OCI-LY3 (cell line): Measurements from ENCODE around the gene JMJD8.

Experiments used
- EZH2phosphoT487 ChIP-seq: fragments of 200-600 bp; shearing (Covaris generic); IDR thresholded peaks from 2 replicates; pipeline ENCODE4 v1.6.1; 2018; ENCODE audit warnings: antibody characterized with exemption, mixed run types, low read depth
- TF ChIP-seq, protein P1 (sequence below): fragments of 200-600, 300-600 bp; sonication (generic); IDR thresholded peaks from 2 replicates; pipeline ENCODE4 v1.5.1; 2014; ENCODE audit warnings: antibody characterized with exemption, low read length, low read depth

DNA sequence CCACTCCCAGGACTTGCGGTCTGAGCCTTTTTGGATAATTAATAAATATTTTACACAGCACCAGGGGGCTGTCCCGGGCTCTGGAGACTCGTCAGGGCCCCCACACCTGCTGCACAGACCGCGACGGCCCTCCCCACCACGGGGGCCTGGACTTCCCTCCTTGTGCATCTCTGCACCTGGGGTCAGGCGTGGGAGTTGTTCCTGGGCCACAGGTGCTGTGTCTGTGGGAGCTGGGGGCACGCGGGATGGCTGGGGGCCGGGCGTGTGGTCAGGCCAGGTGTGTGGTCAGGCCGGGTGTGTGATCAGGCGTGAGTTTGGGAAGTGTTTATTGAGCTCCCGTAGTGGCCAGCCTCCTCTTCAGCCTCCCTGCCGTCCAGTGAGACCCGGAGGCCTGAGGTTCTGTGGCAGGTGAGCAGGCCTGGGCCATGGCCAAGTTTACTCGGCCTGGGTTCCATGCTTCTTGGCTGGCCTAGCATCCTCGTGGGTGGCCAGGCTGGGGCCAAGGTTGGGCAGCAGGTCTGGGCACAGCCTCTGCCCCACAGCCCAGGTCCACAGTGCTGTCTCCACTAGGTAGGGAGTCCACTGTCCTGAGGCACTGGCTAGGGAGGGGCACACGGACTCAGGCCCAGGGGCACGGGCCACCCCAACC lies 5.8 kb downstream of the JMJD8 start:
- TF ChIP-seq, protein P1, sequence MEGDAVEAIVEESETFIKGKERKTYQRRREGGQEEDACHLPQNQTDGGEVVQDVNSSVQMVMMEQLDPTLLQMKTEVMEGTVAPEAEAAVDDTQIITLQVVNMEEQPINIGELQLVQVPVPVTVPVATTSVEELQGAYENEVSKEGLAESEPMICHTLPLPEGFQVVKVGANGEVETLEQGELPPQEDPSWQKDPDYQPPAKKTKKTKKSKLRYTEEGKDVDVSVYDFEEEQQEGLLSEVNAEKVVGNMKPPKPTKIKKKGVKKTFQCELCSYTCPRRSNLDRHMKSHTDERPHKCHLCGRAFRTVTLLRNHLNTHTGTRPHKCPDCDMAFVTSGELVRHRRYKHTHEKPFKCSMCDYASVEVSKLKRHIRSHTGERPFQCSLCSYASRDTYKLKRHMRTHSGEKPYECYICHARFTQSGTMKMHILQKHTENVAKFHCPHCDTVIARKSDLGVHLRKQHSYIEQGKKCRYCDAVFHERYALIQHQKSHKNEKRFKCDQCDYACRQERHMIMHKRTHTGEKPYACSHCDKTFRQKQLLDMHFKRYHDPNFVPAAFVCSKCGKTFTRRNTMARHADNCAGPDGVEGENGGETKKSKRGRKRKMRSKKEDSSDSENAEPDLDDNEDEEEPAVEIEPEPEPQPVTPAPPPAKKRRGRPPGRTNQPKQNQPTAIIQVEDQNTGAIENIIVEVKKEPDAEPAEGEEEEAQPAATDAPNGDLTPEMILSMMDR, result no peak
- TF ChIP-seq EZH2phosphoT487, result no peak
